NT2/D1 (cell line): Measurements from ENCODE around the gene GLT8D1.

Experiments used
- DNase-seq: peaks from one replicate; pipeline ENCODE4 v3.0.0-alpha.2; 2011; ENCODE audit warnings: low read depth, low spot score
- H3K27me3 ChIP-seq: 2 replicates; pipeline ENCODE4 v1.6.0; 2011; ENCODE audit warnings: mild to moderate bottlenecking; ENCODE audit not compliant: insufficient read length, insufficient read depth
- H3K36me3 ChIP-seq: 2 replicates; pipeline ENCODE4 v1.6.1; 2011; ENCODE audit warnings: mild to moderate bottlenecking, low read length, mixed read lengths; ENCODE audit not compliant: insufficient read depth, insufficient read length
- H3K4me1 ChIP-seq: 2 replicates; pipeline ENCODE4 v1.5.1; 2011; ENCODE audit not compliant: insufficient read depth, insufficient read length
- H3K4me3 ChIP-seq: 2 replicates; pipeline ENCODE4 v1.5.1; 2011; ENCODE audit warnings: low read depth; ENCODE audit not compliant: insufficient read length
- H3K9ac ChIP-seq: 2 replicates; pipeline ENCODE4 v1.6.0; 2011; ENCODE audit warnings: low read depth; ENCODE audit not compliant: insufficient read length
- H3K9me3 ChIP-seq: 2 replicates; pipeline ENCODE4 v1.5.1; 2011; ENCODE audit warnings: mild to moderate bottlenecking, low read length; ENCODE audit not compliant: insufficient read depth
- SUZ12 ChIP-seq: IDR thresholded peaks from 2 replicates; pipeline ENCODE4 v1.6.1; 2011; ENCODE audit not compliant: insufficient read length, insufficient read depth; ENCODE audit errors: extremely low read depth
- YY1 ChIP-seq: IDR thresholded peaks from 2 replicates; pipeline ENCODE4 v1.6.1; 2011; ENCODE audit not compliant: insufficient read length, insufficient read depth
- ZNF274 ChIP-seq: IDR thresholded peaks from 2 replicates; pipeline ENCODE4 v1.6.1; 2011; ENCODE audit warnings: mild to moderate bottlenecking, low read depth, low read length

Gene GLT8D1

GRCh38 chr3:52695798-52696671 is 9.6 kb downstream of the GLT8D1 start:
- no peaks in the 10 kb centered on the region for H3K27me3 ChIP-seq
- TF ChIP-seq YY1 (no peak), ZNF274 (no peak), SUZ12 (no peak)
- H3K9me3 ChIP-seq: no peaks in the 10 kb centered on the region
- H3K4me3 ChIP-seq: no peak overlapping the region
- peaks cover 81% of the 10 kb centered on the region for H3K36me3 ChIP-seq
- DNase-seq: no peak
- no peaks in the 10 kb centered on the region for H3K4me1 ChIP-seq
- H3K9ac ChIP-seq: no peak overlapping the region

GRCh38 chr3:52694528-52695189 is 10.9 kb downstream of the GLT8D1 start:
- no peaks in the 10 kb centered on the region for H3K9me3 ChIP-seq
- no peaks in the 10 kb centered on the region for H3K27me3 ChIP-seq
- no peak overlapping the region for H3K4me3 ChIP-seq
- H3K9ac ChIP-seq: no peak overlapping the region
- no peaks in the 10 kb centered on the region for H3K4me1 ChIP-seq
- no peak for DNase-seq
- H3K36me3 ChIP-seq: peaks cover 87% of the 10 kb centered on the region
- TF ChIP-seq SUZ12 (no peak), ZNF274 (no peak), YY1 (no peak)

GRCh38 chr3:52693071-52693470 is 12.5 kb downstream of the GLT8D1 start:
- TF ChIP-seq SUZ12 (no peak), ZNF274 (no peak), YY1 (no peak)

GRCh38 chr3:52690560-52690959 is 15.0 kb downstream of the GLT8D1 start:
- no peak overlapping the region for H3K4me3 ChIP-seq
- peaks cover 89% of the 10 kb centered on the region for H3K36me3 ChIP-seq
- H3K9me3 ChIP-seq: no peaks in the 10 kb centered on the region
- peaks cover 2% of the 10 kb centered on the region for H3K4me1 ChIP-seq
- no peaks in the 10 kb centered on the region for H3K27me3 ChIP-seq
- TF ChIP-seq SUZ12 (no peak), ZNF274 (no peak), YY1 (no peak)
- H3K9ac ChIP-seq: no peak overlapping the region
- no peak for DNase-seq

More at GRCh38 chr3:52693071-52693470, 12.5 kb downstream of the GLT8D1 start:
- H3K9ac ChIP-seq: no peak overlapping the region
- no peaks in the 10 kb centered on the region for H3K9me3 ChIP-seq
- no peaks in the 10 kb centered on the region for H3K4me1 ChIP-seq
- no peak overlapping the region for H3K4me3 ChIP-seq
- H3K27me3 ChIP-seq: no peaks in the 10 kb centered on the region
- peaks cover 95% of the 10 kb centered on the region for H3K36me3 ChIP-seq
- no peak for DNase-seq

- H3K27me3 ChIP-seq: no peaks in the 10 kb centered on the region
- H3K36me3 ChIP-seq: peaks cover 76% of the 10 kb centered on the region
- peaks cover 2% of the 10 kb centered on the region for H3K4me1 ChIP-seq
- no peak overlapping the region for H3K4me3 ChIP-seq
- DNase-seq: no peak
- no peak overlapping the region for H3K9ac ChIP-seq
- TF ChIP-seq SUZ12 (no peak), YY1 (no peak), ZNF274 (no peak)
- no peaks in the 10 kb centered on the region for H3K9me3 ChIP-seq
Observed at GRCh38 chr3:52689151-52689550, 16.4 kb downstream of the GLT8D1 start.

- Histone ChIP-seq H3K36me3 (peaks cover 72% of the 10 kb centered on the region), H3K4me3 (no peak overlapping the region), H3K9ac (no peak overlapping the region)
Observed at GRCh38 chr3:52688266-52688665, 17.3 kb downstream of the GLT8D1 start.

More at GRCh38 chr3:52688266-52688665, 17.3 kb downstream of the GLT8D1 start:
- Histone ChIP-seq H3K9me3 (no peaks in the 10 kb centered on the region), H3K4me1 (peaks cover 2% of the 10 kb centered on the region), H3K27me3 (no peaks in the 10 kb centered on the region)
- no peak for TF ChIP-seq YY1
- TF ChIP-seq ZNF274: no peak
- TF ChIP-seq SUZ12: no peak
- DNase-seq: no peak
